HEK293 (cell line): Measurements from ENCODE around the gene INTS15.
"Not testable (repeated sequence)": the region's sequence is repeated elsewhere in the genome, so short reads cannot be mapped to it uniquely, and the experiment has no call there.

Experiments
- CTCF ChIA-PET: fragments of 350-600 bp; formaldehyde crosslinking; extraction: SDS; loops from one replicate; lab custom pipeline; 2021; ENCODE audit warnings: antibody characterized with exemption; lab: Yijun Ruan, JAX
- POLR2A ChIA-PET: fragments of 300-600 bp; formaldehyde crosslinking; extraction: SDS; loops from one replicate; lab custom pipeline; 2020; ENCODE audit warnings: antibody characterized with exemption, inconsistent platforms; lab: Yijun Ruan, JAX
- H3K27ac ChIP-seq: fragments of 200-500 bp; sonication (Bioruptor generic); 2 replicates; pipeline ENCODE4 v1.5.1; 2014; ENCODE audit warnings: low read depth, low read length, control low read depth, inconsistent platforms; ENCODE audit errors: extremely low read depth
- H3K36me3 ChIP-seq, 2 experiments: fragments of 200-500 bp in 1 of 2; sonication (Bioruptor generic) in 1 of 2; 1 replicate in 1 of 2; 2 replicates in 1 of 2; pipeline ENCODE4 v1.5.1; 2014 to 2017; ENCODE audit warnings: inconsistent platforms in 2 of 2, low read length in 2 of 2; ENCODE audit not compliant: control insufficient read depth in 2 of 2, insufficient read depth in 1 of 2
- H3K4me1 ChIP-seq: fragments of 200-500 bp; sonication (Bioruptor generic); 2 replicates; pipeline ENCODE4 v1.5.1; 2014; ENCODE audit warnings: mild to moderate bottlenecking, low read length, inconsistent platforms; ENCODE audit not compliant: control insufficient read depth, insufficient read depth
- H3K4me3 ChIP-seq: 2 replicates; pipeline ENCODE4 v1.5.1; 2011; ENCODE audit warnings: low read depth, mild to moderate bottlenecking, control low read depth, low read length, moderate library complexity
- H3K9me3 ChIP-seq: fragments of 200-500 bp; sonication (Bioruptor generic); 2 replicates; pipeline ENCODE4 v1.5.1; 2014; ENCODE audit warnings: low read depth, low read length, inconsistent platforms; ENCODE audit not compliant: control insufficient read depth, insufficient read depth
- GLIS1 ChIP-seq: fragments of 450-650 bp; formaldehyde crosslinking; IDR thresholded peaks from 2 replicates; pipeline ENCODE4 v1.5.1; 2016; ENCODE audit warnings: missing biosample characterization, missing genetic modification characterization
- KLF10 ChIP-seq: fragments of 450-650 bp; IDR thresholded peaks from 2 replicates; pipeline ENCODE4 v1.5.1; 2018; ENCODE audit warnings: missing biosample characterization, mild to moderate bottlenecking, missing genetic modification characterization
- PRDM1 ChIP-seq: fragments of 450-650 bp; formaldehyde crosslinking; IDR thresholded peaks from 2 replicates; pipeline ENCODE4; 2016; ENCODE audit warnings: missing biosample characterization, missing genetic modification characterization
- PRDM4 ChIP-seq: fragments of 450-650 bp; formaldehyde crosslinking; IDR thresholded peaks from 2 replicates; pipeline ENCODE4 v1.5.1; 2017; ENCODE audit warnings: missing biosample characterization, missing genetic modification characterization
- SP2 ChIP-seq: fragments of 450-650 bp; formaldehyde crosslinking; IDR thresholded peaks from 2 replicates; pipeline ENCODE4 v1.5.1; 2016; ENCODE audit warnings: missing biosample characterization, missing genetic modification characterization
- SP3 ChIP-seq: fragments of 450-650 bp; formaldehyde crosslinking; IDR thresholded peaks from 2 replicates; pipeline ENCODE4 v1.5.1; 2016; ENCODE audit warnings: missing biosample characterization, missing genetic modification characterization
- ZBTB21 ChIP-seq: fragments of 450-650 bp; formaldehyde crosslinking; IDR thresholded peaks from 2 replicates; pipeline ENCODE4 v1.5.1; 2017; ENCODE audit warnings: missing biosample characterization, missing genetic modification characterization
- ZIC2 ChIP-seq: fragments of 450-650 bp; formaldehyde crosslinking; IDR thresholded peaks from 2 replicates; pipeline ENCODE4 v1.5.1; 2016; ENCODE audit warnings: missing biosample characterization, missing genetic modification characterization
- ZNF10 ChIP-seq: fragments of 450-650 bp; formaldehyde crosslinking; IDR thresholded peaks from 2 replicates; pipeline ENCODE4 v1.5.1; 2017; ENCODE audit warnings: missing biosample characterization, missing genetic modification characterization
- ZNF148 ChIP-seq: fragments of 450-650 bp; formaldehyde crosslinking; IDR thresholded peaks from 2 replicates; pipeline ENCODE4 v1.5.0; 2017; ENCODE audit warnings: missing biosample characterization, missing genetic modification characterization, borderline replicate concordance
- ZNF169 ChIP-seq: fragments of 450-650 bp; formaldehyde crosslinking; IDR thresholded peaks from 2 replicates; pipeline ENCODE4 v1.5.1; 2016; ENCODE audit warnings: missing biosample characterization, missing genetic modification characterization
- ZNF175 ChIP-seq: fragments of 450-650 bp; formaldehyde crosslinking; IDR thresholded peaks from 2 replicates; pipeline ENCODE4 v1.5.1; 2016; ENCODE audit warnings: missing biosample characterization, missing genetic modification characterization
- ZNF366 ChIP-seq: fragments of 450-650 bp; formaldehyde crosslinking; conservative IDR thresholded peaks from 2 replicates; pipeline ENCODE4 v1.5.1; 2016; ENCODE audit warnings: missing biosample characterization, missing genetic modification characterization
- ZNF37A ChIP-seq: fragments of 450-650 bp; IDR thresholded peaks from 2 replicates; pipeline ENCODE4 v1.5.1; 2018; ENCODE audit warnings: missing biosample characterization, missing genetic modification characterization
- ZNF555 ChIP-seq: fragments of 450-650 bp; formaldehyde crosslinking; conservative IDR thresholded peaks from 2 replicates; pipeline ENCODE4 v1.5.1; 2017; ENCODE audit warnings: missing biosample characterization, mild to moderate bottlenecking, missing genetic modification characterization, inconsistent platforms
- ZNF76 ChIP-seq: fragments of 450-650 bp; formaldehyde crosslinking; IDR thresholded peaks from 2 replicates; pipeline ENCODE4; 2016; ENCODE audit warnings: low read depth, missing biosample characterization, missing genetic modification characterization, borderline replicate concordance
- ZXDB ChIP-seq: fragments of 450-650 bp; formaldehyde crosslinking; IDR thresholded peaks from 2 replicates; pipeline ENCODE4 v1.5.1; 2016; ENCODE audit warnings: missing biosample characterization, missing genetic modification characterization
- TF ChIP-seq, protein P1 (sequence below): fragments of 450-650 bp; formaldehyde crosslinking; IDR thresholded peaks from 2 replicates; pipeline ENCODE4 v1.5.1; 2016; ENCODE audit warnings: missing biosample characterization, missing genetic modification characterization
- TF ChIP-seq, protein P2 (sequence below): fragments of 450-650 bp; formaldehyde crosslinking; optimal IDR thresholded peaks from 2 replicates; pipeline ENCODE3; 2016; ENCODE audit warnings: missing biosample characterization, mild to moderate bottlenecking, missing genetic modification characterization

INTS15 gene

GRCh38 chr7:6631605-6632004, 41.8 kb downstream of the INTS15 start:
- no peaks in the 10 kb centered on the region for H3K9me3 ChIP-seq
- ChIA-PET POLR2A (interaction anchor here (0.5 kb wide), 1 partner anchor 213 kb away, joined by 3 read pairs; no protein-coding TSS in a partner anchor), CTCF (no interaction called here)
- H3K27ac ChIP-seq = no peak overlapping the region
- H3K36me3 ChIP-seq = no peaks in the 10 kb centered on the region
- H3K4me1 ChIP-seq = no peaks in the 10 kb centered on the region
- H3K4me3 ChIP-seq = no peak overlapping the region
- TF ChIP-seq KLF10 (tag by site-specific recombination) (no peak), ZNF148 (no peak), ZIC2 (peak; percentile 88), GLIS1 (tag by site-specific recombination) (peak; percentile 17; the same call in 1 of the 2 replicates), ZXDB (tag by site-specific recombination) (no peak), ZNF555 (tag by site-specific recombination) (no peak), ZNF76 (tag by site-specific recombination) (no peak)

DNA sequence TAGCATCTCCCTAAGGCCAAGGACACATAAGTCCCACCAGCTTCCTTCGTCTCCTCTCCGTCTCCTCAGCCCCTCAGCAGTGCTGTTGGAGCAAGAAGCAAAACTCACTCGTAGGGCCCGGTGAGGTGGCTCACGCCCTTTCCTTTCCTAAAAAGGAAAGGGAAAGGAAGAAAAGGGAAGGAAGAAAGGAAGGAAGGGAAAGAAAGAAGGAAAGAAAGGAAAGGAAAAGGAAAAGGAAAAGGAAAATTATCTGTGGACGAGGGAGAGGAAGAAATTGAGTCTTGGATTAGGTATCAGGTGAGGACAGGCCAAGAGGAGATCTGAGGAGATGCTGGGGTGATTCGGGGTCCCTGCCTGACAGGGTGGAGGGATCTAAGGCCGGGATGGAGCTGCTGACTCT, 44.2 kb downstream of the INTS15 start:
- TF ChIP-seq ZNF37A = no peak
- TF ChIP-seq ZBTB21 = no peak
- peak; percentile 60; the same call in 1 of the 2 replicates for TF ChIP-seq ZNF366
- peak; percentile 98 for TF ChIP-seq PRDM1 (tag by site-specific recombination)
- no peak for TF ChIP-seq PRDM4 (tag by site-specific recombination)
- peaks cover 0 to 2% of the 10 kb centered on the region in 2 experiments; a peak in 1 of 3 replicates for H3K36me3 ChIP-seq
- no peaks in the 10 kb centered on the region for H3K4me1 ChIP-seq
- ChIA-PET CTCF (no interaction called here), POLR2A (no interaction called here)
- H3K9me3 ChIP-seq = no peaks in the 10 kb centered on the region
- H3K4me3 ChIP-seq = no peak overlapping the region
- H3K27ac ChIP-seq = no peak overlapping the region

DNA sequence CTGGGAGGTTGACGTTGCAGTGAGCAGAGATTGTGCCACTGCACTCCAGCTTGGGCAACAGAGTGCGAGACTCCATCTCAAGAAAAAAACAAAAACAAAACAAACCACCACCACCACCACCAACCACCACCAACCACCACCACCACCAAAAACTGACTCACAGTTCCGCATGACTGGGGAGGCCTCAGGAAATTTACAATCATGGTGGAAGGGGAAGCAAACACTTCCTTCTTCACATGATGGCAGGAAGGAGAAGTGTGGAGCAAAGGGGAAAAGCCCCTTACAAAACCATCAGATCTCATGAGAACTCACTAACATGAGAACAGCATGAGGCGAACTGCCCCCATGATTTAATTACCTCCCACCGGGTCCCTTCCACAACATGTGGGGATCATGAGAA, 45.1 kb downstream of the INTS15 start:
- POLR2A ChIA-PET, H3K27ac ChIP-seq, H3K9me3 ChIP-seq, CTCF ChIA-PET, H3K4me1 ChIP-seq, H3K4me3 ChIP-seq: not testable (repeated sequence)
- peaks cover 0 to 11% of the 10 kb centered on the region in 2 experiments; a peak in 1 of 3 replicates for H3K36me3 ChIP-seq

- CTCF ChIA-PET = interaction anchor here (0.6 kb wide), 1 partner anchor 14 kb away, joined by 3 read pairs; no protein-coding TSS in a partner anchor
- H3K4me3 ChIP-seq = peak within 1 kb of the TSS; percentile 78
- no peaks in the 10 kb centered on the region for H3K9me3 ChIP-seq
- no peaks in the 10 kb centered on the region for H3K4me1 ChIP-seq
- H3K36me3 ChIP-seq = peaks cover 0 to 30% of the 10 kb centered on the region in 2 experiments; a peak in 1 of 3 replicates
- POLR2A ChIA-PET = interaction anchor here (0.6 to 1.0 kb wide), 2 partner anchors 19 to 47 kb away, joined by 3 read pairs; partner anchors contain the start of gene INTS15
- peak within 1 kb of the TSS; percentile 74; the same call in 1 of the 2 replicates for H3K27ac ChIP-seq
- TF ChIP-seq ZNF10 (tag by site-specific recombination) (no peak), SP2 (tag by site-specific recombination) (peak; percentile 10; the same call in 1 of the 2 replicates), SP3 (tag by site-specific recombination) (0 out of 2 replicates have a peak, but pooled peaks have one; percentile 19), ZNF175 (no peak), ZNF169 (tag by site-specific recombination) (no peak)
- TF ChIP-seq, protein P1, sequence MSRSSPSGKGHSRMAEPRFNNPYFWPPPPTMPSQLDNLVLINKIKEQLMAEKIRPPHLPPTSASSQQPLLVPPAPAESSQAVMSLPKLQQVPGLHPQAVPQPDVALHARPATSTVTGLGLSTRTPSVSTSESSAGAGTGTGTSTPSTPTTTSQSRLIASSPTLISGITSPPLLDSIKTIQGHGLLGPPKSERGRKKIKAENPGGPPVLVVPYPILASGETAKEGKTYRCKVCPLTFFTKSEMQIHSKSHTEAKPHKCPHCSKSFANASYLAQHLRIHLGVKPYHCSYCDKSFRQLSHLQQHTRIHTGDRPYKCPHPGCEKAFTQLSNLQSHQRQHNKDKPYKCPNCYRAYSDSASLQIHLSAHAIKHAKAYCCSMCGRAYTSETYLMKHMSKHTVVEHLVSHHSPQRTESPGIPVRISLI (tag by site-specific recombination) = no peak
- TF ChIP-seq, protein P2, sequence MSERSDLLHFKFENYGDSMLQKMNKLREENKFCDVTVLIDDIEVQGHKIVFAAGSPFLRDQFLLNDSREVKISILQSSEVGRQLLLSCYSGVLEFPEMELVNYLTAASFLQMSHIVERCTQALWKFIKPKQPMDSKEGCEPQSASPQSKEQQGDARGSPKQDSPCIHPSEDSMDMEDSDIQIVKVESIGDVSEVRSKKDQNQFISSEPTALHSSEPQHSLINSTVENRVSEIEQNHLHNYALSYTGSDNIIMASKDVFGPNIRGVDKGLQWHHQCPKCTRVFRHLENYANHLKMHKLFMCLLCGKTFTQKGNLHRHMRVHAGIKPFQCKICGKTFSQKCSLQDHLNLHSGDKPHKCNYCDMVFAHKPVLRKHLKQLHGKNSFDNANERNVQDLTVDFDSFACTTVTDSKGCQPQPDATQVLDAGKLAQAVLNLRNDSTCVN (tag by site-specific recombination) = peak; percentile 67
These were observed 47.1 kb downstream of the INTS15 start, which contains the start of gene ZNF316 for GRCh38 chr7:6636741-6637543. ZNF316 (plus strand) TSS chr7:6637318; CDS start chr7:6642410, 5,092 bp downstream.
